NOMO-1 treated with dmso at 0.1 percent for 144 hours (cell line): ENCODE data around the gene UBE2G2.

Source experiments
- DNase-seq: peaks from one replicate; lab custom pipeline; 2025; ENCODE audit not compliant: unreplicated experiment; lab: John Stamatoyannopoulos, UW

UBE2G2 gene

DNA sequence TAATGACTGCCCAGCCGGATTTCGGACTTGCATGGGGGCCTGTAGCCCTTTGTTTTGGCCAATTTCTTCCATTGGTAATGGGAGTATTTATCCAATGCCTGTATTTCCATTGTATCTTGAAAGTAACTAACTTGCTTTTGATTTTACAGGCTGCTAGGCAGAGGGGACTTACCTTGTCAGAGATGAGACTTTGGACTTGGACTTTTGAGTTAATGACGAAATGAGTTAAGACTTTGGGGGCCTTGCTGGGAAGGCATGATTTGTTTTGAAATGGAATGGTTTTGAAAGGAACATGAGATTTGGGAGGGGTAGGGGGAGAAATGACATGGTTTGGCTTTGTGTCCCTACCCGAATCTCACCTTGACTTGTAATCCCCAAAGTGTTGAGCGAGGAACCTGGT is 9.6 kb downstream of the UBE2G2 start:
- DNase-seq, result no peak

DNA sequence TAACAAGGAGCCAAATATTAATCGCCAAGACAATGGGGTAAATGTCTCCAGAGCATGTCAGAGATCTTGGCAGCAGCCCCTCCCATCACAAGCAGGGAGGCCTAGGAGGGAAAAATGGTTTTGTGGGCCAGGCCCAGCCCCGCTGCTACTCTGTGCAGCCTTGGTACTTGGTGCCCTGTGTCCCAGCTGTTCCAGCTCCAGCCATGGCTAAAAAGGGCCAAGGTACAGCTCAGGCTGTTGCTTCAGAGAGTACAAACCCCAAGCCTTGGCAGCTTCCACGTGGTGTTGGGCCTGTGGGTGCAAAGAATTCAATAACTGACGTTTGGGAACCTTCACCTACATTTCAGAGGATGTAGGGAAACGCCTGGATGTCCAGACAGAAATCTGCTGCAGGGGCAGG is 10.4 kb downstream of the UBE2G2 start:
- no peak for DNase-seq

DNA sequence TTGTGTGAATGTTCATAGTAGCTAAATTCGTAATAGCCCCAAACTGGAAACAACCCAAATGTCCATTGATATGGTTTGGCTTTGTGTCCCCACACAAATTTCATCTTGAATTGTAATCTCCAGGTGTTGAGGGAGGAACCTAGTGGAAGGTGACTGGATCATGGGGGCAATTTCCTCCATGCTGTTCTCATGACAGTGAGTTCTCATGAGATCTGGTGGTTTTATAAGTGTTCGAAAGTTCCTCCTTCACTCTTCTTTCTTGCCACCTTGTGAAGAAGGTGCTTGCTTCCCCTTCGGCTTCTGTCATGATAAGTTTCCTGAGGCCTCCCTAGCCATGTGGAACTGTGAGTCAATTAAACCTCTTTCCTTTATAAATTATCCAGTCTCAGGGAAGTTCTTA is 11.3 kb downstream of the UBE2G2 start:
- no peak for DNase-seq

DNA sequence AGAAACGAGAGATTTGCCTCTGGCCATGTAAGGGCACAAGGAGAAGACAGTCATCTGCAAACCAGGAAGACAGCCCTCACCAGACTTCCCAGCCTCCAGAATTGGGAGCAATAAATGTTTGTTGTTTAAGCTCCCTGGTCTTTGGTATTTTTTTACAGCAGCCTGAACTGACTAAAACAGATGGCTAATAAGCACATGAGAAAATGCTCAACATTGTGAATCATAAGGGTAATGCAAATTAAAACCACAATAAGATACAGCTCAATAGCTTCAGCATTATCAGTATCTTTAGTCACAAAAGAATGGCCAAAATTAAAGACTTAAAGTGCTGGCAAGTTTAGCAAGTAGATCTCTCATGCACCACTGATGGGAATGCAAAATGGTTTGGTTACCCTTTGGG is 11.7 kb downstream of the UBE2G2 start:
- DNase-seq, result no peak

DNA sequence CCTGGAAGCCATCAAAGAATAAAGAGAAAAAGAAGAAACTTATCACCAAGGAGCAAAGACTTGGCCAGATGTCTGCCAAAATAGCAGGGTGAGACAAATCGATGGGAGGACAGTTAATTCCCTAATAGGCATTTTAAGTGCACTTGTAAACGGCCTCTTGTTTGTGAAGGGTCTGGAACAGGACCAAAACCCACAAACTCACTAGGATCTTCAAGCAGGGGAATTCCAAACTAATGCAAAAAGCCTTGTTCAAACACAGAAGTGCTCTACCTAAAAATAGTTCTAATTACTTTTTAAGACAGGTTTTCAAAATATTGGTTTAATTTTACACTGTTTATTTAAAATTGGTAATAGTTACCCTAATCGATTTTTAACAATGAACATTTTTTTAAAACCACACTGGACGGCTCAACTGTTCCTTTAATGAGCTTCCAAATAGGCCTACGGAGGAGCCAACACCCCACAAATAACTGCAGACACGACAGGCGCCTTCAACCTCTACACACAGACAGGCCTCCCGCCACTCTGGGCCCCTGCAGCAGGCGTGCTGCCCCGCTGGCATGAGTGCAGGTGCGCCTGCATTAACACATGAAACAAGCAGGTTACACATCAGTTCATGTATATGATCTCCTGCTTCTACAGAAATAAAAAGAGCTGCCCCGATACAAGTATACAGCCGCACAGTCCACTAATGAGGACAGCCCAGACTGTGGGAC is 15.8 kb downstream of the UBE2G2 start:
- DNase-seq, result no peak

DNA sequence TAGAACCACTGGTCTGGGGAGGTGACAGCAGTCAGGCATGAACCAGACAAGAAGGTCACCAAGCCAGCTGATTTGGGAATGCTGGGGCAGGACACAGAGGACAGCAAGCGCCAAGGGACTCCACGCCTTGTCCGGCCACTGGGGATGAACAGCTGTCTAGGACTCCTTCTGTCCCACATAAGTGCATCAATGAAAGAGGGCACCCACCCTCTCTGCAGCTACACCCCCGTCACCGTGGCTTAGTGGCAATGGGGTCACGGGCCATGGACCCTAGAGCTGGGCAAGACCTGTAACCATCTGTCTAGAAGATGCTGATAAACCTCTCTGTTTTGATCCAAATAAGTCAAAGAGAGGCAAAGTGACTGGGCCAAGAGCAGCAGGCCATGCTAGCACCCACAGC is 16.8 kb downstream of the UBE2G2 start:
- no peak for DNase-seq

DNA sequence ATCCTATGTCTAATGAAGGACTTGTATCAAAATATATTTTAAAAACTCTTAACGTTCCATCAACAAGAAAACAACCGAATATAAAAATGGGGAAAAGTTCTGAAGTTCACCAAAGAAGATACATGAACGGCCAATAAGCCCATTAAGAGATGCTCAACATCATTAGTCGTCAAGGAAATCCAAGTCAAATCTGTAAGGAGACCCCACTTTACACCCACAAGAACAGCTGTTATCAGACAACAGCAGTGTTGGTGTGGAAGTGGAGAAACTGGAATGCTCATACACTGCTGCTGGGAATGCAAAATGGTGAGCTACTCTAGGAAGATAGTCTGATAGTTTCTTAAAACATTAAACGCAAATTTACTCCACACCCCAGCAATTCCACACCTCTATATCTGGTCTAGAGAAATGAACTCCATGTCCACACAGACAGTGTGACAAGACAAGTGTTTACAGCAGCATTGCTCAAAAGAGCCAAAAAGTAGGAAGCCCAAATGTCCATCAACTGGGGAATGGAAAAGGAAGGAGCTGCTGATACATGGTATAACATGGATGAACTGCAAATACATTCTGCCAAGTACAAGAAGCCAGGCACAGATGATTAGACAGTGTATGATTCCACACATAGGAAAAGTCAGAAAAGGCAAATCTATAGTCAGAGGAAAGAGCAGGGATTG is 18.5 kb downstream of the UBE2G2 start:
- DNase-seq, result no peak

DNA sequence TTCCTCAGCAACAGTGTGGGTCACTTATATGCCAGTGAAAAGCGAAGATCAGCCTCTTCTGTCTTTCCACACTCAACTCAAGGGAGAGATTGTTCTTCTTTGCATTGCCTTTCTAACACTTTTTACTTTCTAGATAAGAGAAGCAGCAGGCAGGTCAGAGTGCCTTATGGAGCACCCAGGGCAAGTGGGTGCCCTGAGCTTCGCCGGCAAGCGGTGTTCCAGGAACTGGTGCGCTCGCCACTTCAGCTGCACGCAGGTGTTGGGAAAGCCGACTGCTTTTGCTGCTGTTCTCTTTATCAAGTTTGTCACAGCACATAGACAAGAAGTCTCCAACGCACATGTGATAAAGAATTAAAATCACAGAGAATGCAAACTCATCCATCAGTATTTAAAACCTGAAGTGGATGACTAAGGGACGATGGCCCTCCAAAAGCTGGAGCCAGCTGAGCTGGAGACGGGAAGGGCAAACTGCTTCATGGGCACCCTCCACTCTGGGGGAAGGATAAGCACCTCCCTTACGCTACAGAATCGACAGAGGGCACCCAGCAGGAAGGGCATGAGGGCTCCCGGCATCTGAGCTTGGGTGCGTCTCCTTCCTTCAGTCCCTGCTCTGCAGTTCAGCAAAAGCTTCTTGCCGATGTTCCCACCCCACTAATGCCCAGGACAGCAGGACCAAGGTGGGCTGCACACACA is 20.7 kb downstream of the UBE2G2 start:
- DNase-seq, result no peak

DNA sequence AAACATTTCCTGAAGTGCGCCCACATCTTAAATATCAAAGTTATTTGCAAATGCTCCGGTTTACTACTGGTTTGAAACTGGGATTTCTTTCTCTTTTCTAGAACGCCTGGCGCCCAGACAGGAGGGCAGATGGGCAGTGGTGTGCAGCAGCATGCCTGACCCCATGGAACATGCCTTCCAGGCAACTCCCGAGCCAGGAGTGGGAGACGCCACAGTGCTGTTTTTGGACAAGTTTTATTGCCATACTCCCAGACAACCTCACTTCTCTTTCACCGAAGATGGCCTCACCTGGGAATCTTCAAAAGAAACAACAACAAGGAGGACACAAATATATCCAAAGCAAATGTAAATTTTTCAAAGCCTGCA is 21.5 kb downstream of the UBE2G2 start:
- DNase-seq, result no peak

DNA sequence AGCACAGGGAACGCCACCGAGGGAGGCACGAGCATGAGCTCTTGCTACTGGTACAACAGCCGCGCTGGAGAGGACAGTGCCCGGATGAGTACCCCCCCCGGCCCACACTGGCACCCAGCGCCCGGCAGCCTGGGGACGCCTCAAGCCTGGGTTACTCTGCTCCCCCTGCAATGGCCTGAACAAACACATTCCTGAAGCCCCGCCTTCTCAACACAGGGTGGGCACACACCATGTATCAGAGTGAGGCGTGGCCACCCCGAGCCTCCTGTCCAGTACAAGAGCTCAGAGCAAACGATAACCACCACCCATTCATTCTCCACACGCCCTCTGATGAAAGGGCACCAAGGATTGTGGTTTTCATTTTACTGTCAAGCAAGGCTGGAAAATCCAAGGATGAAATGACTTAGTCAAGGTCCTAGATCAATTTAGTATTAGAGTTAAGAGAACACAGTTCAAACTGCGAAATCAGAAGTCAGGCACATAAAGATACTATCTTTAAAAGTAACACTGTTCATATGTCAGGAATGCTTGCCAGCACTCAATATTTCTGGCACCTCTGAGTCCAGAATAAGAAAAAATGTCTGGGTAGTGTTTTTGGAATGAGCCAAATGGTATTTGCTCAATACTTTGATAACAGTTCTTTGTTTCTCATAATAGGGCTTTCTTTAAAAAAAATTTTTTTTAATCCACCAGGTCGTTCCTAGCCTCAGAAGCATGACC is 22.0 kb downstream of the UBE2G2 start:
- no peak for DNase-seq

DNA sequence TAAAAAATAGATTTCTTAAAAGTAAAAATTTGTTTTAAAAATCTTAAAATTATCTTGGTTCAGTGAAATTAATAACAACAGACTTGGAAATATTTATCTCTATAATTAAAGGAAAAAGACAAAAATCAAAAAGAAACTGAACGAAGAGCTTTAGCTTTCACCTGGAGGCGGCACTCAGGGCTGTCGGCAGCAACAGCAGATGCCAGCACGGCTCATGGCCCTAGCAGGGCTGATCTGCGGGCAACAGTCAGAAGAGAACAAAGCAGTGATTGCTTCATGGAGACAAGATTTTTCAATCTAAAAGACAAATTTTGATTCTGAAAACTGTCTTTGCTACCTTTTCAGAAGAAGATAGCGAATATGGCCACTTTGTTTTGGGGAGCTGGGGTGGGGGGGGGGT is 22.6 kb downstream of the UBE2G2 start:
- DNase-seq, result no peak

DNA sequence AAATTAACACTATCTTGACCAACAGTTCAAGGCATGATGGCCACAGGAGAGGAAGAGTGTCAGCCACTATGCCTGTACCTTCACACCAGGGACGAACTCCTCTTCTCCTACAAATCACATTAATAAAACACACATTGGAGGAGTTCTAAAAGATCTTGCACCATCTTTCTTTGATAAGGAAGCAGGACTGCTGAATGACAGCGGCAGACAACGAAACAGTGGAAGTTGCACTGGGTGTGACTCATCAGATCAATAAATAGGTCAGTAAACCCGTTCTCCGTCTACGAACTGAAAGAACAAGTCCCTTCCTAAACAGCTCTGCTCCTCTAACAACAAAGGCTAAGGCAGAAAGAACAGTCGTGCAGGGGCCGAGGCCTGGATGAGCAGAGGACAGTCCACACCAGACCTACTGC is 23.1 kb downstream of the UBE2G2 start:
- DNase-seq, result peak; percentile 48

DNA sequence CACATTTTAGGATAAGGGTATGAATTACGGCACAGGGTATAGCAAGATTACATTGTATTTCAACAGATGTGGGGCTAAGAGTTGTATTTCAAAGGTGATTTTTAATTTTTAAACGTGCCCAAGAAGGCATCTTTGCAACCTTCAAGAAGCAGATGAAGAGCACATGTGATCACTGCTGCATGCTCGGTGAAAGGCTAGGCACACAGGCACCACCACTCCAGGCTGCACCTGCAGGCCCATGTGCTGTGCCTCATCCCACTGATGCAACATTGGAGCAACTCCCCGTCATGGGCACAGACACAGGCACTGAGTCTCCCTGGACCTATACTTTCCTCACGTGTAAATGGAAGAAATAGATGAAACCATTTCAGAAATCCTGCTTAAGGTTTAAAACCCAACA is 23.5 kb downstream of the UBE2G2 start:
- DNase-seq, result no peak

DNA sequence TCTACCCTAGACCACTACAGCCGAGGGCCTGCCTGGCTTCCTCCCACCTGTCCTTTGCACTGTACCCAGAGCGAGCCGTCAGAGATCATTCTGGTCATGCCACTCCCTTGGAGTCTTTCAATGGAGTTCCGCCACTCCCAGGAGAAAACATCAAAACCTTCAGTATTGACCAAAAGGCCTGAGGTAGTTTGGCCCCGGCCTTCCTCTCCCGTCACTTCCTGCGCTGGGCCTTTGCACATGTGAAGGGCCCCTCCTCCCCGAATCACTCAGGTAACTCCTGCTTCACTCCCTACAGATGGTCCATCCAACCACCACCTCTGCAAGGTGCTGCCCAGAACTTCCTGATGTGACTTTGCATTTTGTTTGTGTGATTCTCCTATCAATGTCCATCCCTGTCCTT is 26.6 kb downstream of the UBE2G2 start:
- no peak for DNase-seq

DNA sequence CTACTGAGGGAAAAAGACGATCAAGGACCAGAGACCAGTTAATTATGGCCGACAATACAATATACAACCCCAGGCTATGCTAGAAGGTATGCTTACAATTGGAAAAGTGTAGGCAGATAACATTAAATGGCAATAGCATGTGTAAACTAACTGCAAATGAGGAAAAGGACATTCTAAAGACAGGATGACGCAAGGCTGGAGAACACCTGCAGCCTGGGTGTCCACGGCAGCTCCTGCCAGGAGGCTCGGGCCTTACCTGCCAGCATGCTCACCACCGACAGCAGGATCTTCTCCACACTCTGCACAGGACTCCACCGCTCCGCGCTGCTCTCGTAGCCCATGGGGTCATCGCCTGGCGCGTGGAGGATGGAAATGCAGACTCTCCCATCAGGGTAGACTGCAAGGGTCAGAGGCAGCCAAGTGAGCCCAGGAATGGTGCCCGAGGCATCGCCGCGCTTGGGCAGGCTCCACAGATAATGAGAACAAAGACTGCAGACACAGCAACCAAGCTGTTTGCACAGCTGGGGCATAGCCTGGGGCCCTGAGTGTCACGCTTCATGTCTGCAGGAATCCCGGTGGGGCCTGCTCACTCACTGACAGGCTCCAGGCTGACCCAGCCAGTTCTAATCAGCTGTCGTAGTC is 28.2 kb downstream of the UBE2G2 start:
- no peak for DNase-seq

DNA sequence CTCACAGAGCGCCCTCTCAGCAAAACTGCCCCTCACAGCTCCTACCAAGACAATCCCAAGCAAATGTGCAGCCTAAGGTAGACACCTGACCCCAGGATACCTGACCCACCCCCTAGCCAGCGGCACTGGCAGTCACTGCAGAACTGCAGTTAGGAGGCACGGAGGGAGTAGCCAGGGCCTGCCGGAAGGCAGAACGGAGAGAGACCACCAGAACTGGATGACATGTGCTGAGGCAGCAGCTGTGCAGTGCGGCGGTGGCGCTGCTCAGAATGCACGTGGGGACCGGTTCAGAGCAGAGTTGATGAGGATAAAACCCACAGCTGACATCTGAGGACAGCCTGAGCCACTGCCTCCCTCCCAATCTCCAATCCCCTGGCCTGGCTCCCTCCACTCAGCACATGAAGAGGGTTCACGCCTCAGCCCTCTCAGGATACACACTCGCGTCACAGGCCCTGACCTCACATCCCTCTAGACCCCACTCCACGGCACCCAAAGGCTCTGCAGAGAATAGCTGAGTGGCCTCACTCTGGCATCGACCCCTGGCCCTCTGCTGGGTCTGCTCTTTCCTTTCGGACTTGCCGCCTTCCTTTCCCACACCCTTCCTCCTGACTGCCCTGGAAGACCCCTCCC is 29.6 kb downstream of the UBE2G2 start:
- DNase-seq, result no peak

DNA sequence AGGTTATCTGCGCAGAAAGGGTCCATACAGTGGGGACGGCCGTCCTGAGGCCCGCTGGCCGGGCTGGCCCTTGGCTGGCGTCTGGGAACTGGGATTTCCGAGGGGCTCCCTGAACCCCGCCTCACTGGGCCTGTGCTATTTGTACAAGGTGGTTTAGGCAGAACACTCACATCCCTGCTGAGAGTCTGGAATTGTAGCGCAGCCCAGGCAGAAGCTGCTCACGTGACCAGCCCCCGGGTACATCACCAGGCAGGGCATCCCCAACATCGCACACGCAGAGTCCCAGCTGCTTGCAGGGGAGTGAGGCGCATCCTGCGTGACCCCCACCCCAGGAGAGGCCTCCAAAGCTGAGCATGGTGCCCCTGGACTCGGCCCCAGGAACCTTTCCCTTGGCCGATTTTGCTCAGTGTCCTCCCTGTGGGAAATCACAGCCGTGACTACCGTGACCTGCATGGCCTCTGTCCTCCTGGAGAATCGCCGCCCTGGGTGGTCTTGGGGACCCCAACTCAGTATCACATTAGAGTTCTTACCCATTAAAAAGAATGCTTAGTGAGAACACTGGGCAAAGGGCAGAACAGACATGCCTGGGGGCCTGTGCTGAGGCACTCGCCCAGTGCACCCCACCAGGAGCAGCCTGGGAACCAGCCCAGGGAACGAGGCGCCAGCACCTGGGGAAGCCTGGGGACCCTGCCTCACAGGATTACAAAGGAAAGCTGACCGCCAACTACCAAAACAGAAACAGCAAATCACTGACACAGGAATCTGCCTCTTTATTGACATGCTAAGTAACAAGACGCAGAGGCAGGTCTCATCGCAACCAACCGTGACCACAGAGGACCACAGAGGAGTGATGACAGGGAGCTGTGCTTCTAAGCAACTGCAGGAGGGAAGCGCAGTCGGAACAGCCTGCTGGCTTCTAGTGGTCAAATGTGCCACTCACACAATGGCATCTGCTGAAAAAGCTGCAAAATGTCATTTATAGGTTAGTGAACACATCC is 33.5 kb downstream of the UBE2G2 start:
- no peak for DNase-seq

DNA sequence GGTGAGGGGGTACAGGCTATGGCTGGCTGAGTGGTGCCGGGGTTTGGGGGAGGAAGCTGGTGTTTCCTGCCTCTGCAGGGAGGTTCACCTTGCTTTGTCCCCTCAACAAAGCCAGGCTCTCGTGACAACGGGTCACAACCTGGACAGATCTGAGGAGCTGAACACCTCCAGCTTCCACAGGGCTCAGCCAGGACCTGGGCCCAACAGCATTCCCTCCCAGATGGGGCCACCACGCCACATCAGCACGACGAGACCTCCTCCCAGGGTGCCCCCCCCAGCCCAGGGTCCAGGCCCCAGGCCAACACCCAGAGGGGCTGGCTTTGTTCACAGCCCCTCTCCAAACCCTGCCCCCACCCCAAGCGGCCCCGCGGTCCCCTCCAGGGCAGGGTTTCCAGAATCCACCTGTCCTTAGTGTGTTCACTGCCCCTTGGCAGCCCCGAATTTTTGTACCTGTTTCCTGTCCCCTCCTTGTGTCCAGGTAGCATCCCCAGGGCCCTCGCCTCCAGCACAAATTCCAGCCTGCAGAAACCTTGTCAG is 34.7 kb downstream of the UBE2G2 start:
- no peak for DNase-seq
